B cell (primary cell): ENCODE measurements around the gene ZNF554. TPM values are rescaled to one million over a fixed set of nuclear protein-coding genes. Genes with fewer than 3 reads are reported as not detected.

Experiments used
- ATAC-seq: fragments of 200-7000 bp; cut with Tn5 transposase; one replicate; pipeline ENCODE4 v1.10.0; 2021; ENCODE audit warnings: low read depth, mild to moderate bottlenecking, moderate number of reproducible peaks, moderate library complexity
- CTCF ChIA-PET: fragments of 350-600 bp; sonication (Branson Sonifier 250); formaldehyde crosslinking; loops from one replicate; lab custom pipeline; 2021; ENCODE audit warnings: antibody characterized with exemption, inconsistent platforms; lab: Charles Lee
- POLR2A ChIA-PET: fragments of 350-600 bp; sonication (Branson Sonifier 250); formaldehyde crosslinking; loops from one replicate; lab custom pipeline; 2021; ENCODE audit warnings: antibody characterized with exemption; lab: Charles Lee
- DNase-seq: peaks from one replicate; pipeline ENCODE4 v3.0.0; 2013
- H2AFZ ChIP-seq: 2 replicates; pipeline ENCODE4 v1.6.1; 2012; ENCODE audit warnings: mild to moderate bottlenecking, low read depth, low read length; ENCODE audit not compliant: insufficient read depth, poor library complexity, severe bottlenecking
- H3K27ac ChIP-seq, 2 donors: 1 replicate in 1 of 2; 2 replicates in 1 of 2; pipeline ENCODE4 v1.5.1; 2012 to 2013; ENCODE audit warnings: low read length in 2 of 2, mild to moderate bottlenecking in 2 of 2, moderate library complexity in 1 of 2
- H3K27me3 ChIP-seq, 4 experiments: fragments of 200-600 bp in 1 of 4; sonication (generic) in 1 of 4; replicated peaks in 1 of 4; 1 replicate in 2 of 4; 2 replicates in 2 of 4; pipeline versions ENCODE4 v1.6.1 to v1.7.0; 2013 to 2016; ENCODE audit warnings: low read length in 3 of 4, mild to moderate bottlenecking in 2 of 4, mixed read lengths in 1 of 4, moderate library complexity in 1 of 4; ENCODE audit not compliant: insufficient read depth in 4 of 4, control insufficient read depth in 3 of 4; ENCODE audit errors: control extremely low read depth in 1 of 4
- H3K36me3 ChIP-seq, 2 experiments: replicated peaks in 1 of 2; 1 replicate in 1 of 2; 2 replicates in 1 of 2; pipeline versions ENCODE4 v1.6.1 to v1.7.1; 2013; ENCODE audit warnings: low read length in 1 of 2; ENCODE audit not compliant: insufficient read depth in 2 of 2, control insufficient read depth in 1 of 2; ENCODE audit errors: control extremely low read depth in 1 of 2, extremely low read depth in 1 of 2
- H3K4me1 ChIP-seq, 2 donors: fragments of 200-600 bp in 1 of 2; sonication (generic) in 1 of 2; 1 replicate in 1 of 2; 2 replicates in 1 of 2; pipeline versions ENCODE4 v1.5.1 to v1.6.1; 2013 to 2017; ENCODE audit warnings: low read length in 2 of 2; ENCODE audit not compliant: control insufficient read depth in 2 of 2, insufficient read depth in 2 of 2
- H3K4me2 ChIP-seq: replicated peaks from 2 replicates; pipeline ENCODE3; 2012; ENCODE audit warnings: mild to moderate bottlenecking, low read depth, low read length; ENCODE audit not compliant: poor library complexity, severe bottlenecking
- H3K4me3 ChIP-seq, 5 experiments: fragments of 200-600 bp in 1 of 5; sonication (generic) in 1 of 5; 1 replicate in 3 of 5; 2 replicates in 2 of 5; pipeline versions ENCODE4 v1.5.1 to v1.7.0; 2011 to 2016; ENCODE audit warnings: low read length in 4 of 5, mild to moderate bottlenecking in 4 of 5, low read depth in 2 of 5, control low read depth in 1 of 5, moderate library complexity in 1 of 5; ENCODE audit not compliant: insufficient read depth in 1 of 5; ENCODE audit errors: control extremely low read depth in 1 of 5, extremely low read depth in 1 of 5
- H3K79me2 ChIP-seq: fragments of 200-600 bp; sonication (generic); one replicate; pipeline ENCODE4 v1.6.0; 2016; ENCODE audit warnings: low read length; ENCODE audit not compliant: control insufficient read depth, insufficient read depth
- H3K9ac ChIP-seq: fragments of 200-600 bp; sonication (generic); 2 replicates; pipeline ENCODE4 v1.6.1; 2017; ENCODE audit warnings: mild to moderate bottlenecking, low read length, moderate library complexity
- H3K9me3 ChIP-seq, 3 donors: one replicate each; pipeline versions ENCODE4 v1.6.1 to v1.7.1; 2013; ENCODE audit warnings: low read length in 2 of 3; ENCODE audit not compliant: control insufficient read depth in 2 of 3, insufficient read depth in 1 of 3; ENCODE audit errors: control extremely low read depth in 1 of 3
- H4K20me1 ChIP-seq: 2 replicates; pipeline ENCODE4 v1.6.0; 2012; ENCODE audit warnings: mild to moderate bottlenecking, low read length; ENCODE audit not compliant: insufficient read depth, control insufficient read depth, poor library complexity, severe bottlenecking
- H3K27ac Mint-ChIP-seq: one replicate; pipeline ENCODE4 v1.8.0; 2021; ENCODE audit warnings: mixed read lengths
- H3K27me3 Mint-ChIP-seq: one replicate; pipeline ENCODE4 v1.8.0; 2021; ENCODE audit warnings: mixed read lengths
- H3K4me1 Mint-ChIP-seq: one replicate; pipeline ENCODE4 v1.8.0; 2021; ENCODE audit warnings: mixed read lengths
- H3K4me3 Mint-ChIP-seq: one replicate; pipeline ENCODE4 v1.8.0; 2021; ENCODE audit warnings: mixed read lengths
- H3K9me3 Mint-ChIP-seq: one replicate; pipeline ENCODE4 v1.8.0; 2022; ENCODE audit warnings: mixed read lengths; ENCODE audit not compliant: insufficient read depth
- EZH2 ChIP-seq: IDR thresholded peaks from 2 replicates; pipeline ENCODE4 v1.6.1; 2012; ENCODE audit warnings: borderline replicate concordance, low read depth, mild to moderate bottlenecking, moderate library complexity, low read length; ENCODE audit not compliant: insufficient read depth, poor library complexity, severe bottlenecking
- WGBS: methylation state at CpG from one replicate; pipeline ENCODE4 v1.1.5; 2013; ENCODE audit warnings: missing lambda C conversion rate; ENCODE audit not compliant: insufficient coverage; 5-methylcytosine and 5-hydroxymethylcytosine counted together
- intact Hi-C: fragments of 100-400 bp; cut with micrococcal nuclease; formaldehyde crosslinking; loops from one replicate; pipeline ENCODE4 v1.10.0; 2022
- polyA plus RNA-seq: library from polyadenylated mRNA; depleted of rRNA; stranded (reverse); fragments of >200 nt; gene quantifications from 2 replicates; pipeline ENCODE4 v1.2.3, GENCODE V29; 2012
- total RNA-seq, 2 donors: library from RNA; stranded (reverse); fragments of 120-200 nt in 1 of 2; gene quantifications; 1 replicate in 1 of 2; 2 replicates in 1 of 2; pipeline versions ENCODE4 v1.2.3 to v1.2.4, GENCODE V29; 2013 to 2022
- TF ChIP-seq, protein P1 (sequence below): fragments of 200-600 bp; IDR thresholded peaks from one replicate; pipeline ENCODE4 v1.8.0; 2022; ENCODE audit warnings: antibody characterized with exemption, mild to moderate bottlenecking

ZNF554 gene
- total and polyA plus RNA-seq, 2 donors (not counting 1 experiment from before 2014, with no cell fraction given), result 2.8 to 5.9 TPM

DNA sequence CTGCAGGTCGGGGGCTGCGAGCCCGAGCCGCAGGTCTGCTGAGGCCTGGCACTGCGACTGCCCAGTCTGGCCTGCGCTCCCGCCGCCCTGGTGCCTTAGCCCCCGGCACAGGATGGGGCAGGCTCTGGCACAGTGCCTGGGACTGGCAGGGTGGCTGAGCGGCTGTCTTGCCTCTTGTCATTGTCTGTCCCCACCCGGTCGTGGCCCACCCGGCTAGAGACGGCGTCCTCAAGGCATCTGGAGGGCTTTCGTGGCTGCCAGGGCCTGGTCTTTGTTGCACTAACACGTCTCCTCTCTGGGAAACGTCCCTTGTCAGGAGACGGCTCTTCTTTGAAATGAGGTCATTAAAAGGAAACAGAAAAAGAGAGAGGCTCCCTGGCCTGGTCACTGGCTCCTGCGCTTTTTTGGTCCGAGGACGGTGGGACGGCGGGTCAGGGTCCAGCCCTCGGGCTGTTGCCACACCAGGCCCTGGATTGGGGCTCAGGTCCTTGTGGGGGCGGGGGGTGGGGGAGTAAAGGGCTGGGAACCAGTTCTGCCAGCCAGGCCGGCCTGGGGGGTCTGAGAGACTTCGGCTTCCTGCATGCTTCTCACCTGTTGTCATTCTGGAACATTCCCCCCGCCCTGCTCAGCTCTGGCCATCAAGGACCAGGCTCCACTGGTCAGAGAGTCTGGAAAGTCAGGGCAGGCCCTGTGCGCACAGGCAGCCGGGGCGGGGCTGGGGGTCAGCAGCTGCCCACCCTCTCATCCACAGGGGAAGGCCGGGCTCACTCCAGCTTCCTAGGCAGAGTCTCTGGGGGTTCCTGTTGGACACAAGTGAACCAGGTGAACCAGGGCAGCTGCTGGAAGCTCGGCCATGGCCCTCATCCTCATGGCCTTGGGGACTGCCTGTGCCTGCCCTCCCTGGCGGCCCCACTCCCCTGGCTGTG lies 6.2 kb upstream of the ZNF554 start:
- Histone ChIP-seq H3K4me2 (no peak overlapping the region), H3K9ac (no peak overlapping the region), H3K4me3 (no peak overlapping the region), H3K27ac (no peak overlapping the region), H3K79me2 (no peaks in the 10 kb centered on the region), H3K36me3 (peaks cover 0 to 13% of the 10 kb centered on the region in 2 experiments), H3K4me1 (peaks cover 0 to 2% of the 10 kb centered on the region in 2 donors), H3K27me3 (no peaks in the 10 kb centered on the region), H4K20me1 (no peaks in the 10 kb centered on the region), H2AFZ (no peak overlapping the region), H3K9me3 (no peaks in the 10 kb centered on the region)
- Mint-ChIP-seq H3K27me3 (no peaks in the 10 kb centered on the region), H3K9me3 (no peaks in the 10 kb centered on the region), H3K4me1 (peaks cover 1% of the 10 kb centered on the region), H3K27ac (no peak overlapping the region), H3K4me3 (no peak overlapping the region)
- ATAC-seq, result no peak
- 96% methylated on average over 30 of the region's 35 CpGs for WGBS
- CTCF ChIA-PET, result no interaction called here
- POLR2A ChIA-PET, result no interaction called here
- no peak for DNase-seq
- TF ChIP-seq, protein P1, sequence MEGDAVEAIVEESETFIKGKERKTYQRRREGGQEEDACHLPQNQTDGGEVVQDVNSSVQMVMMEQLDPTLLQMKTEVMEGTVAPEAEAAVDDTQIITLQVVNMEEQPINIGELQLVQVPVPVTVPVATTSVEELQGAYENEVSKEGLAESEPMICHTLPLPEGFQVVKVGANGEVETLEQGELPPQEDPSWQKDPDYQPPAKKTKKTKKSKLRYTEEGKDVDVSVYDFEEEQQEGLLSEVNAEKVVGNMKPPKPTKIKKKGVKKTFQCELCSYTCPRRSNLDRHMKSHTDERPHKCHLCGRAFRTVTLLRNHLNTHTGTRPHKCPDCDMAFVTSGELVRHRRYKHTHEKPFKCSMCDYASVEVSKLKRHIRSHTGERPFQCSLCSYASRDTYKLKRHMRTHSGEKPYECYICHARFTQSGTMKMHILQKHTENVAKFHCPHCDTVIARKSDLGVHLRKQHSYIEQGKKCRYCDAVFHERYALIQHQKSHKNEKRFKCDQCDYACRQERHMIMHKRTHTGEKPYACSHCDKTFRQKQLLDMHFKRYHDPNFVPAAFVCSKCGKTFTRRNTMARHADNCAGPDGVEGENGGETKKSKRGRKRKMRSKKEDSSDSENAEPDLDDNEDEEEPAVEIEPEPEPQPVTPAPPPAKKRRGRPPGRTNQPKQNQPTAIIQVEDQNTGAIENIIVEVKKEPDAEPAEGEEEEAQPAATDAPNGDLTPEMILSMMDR, result no peak
- TF ChIP-seq EZH2, result no peak
- intact Hi-C loops, result no loop called here

DNA sequence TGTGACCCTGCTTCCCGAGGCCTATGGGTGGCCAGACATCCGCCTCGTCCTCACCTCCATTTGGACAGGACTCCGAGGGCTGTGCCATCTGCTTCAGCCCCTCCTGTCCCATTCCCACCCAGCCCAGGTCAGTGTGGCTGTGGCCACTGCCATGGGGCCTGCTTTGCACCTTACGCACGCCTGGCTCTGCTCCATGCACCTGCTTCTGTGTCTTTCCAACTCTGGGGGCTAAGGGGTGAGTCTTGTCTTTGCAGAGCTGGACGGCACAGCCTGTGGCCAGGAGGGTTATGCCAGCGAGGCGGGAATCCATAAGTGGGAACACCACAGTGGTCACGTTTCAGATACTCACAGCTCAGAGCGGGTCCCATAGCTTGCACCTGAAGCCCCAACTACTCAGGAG lies 5.2 kb upstream of the ZNF554 start:
- WGBS, result 97% methylated on average over 11 of the region's 11 CpGs
- H3K36me3 ChIP-seq, result peaks cover 0 to 7% of the 10 kb centered on the region in 2 experiments
- Mint-ChIP-seq H3K4me1 (peaks cover 3% of the 10 kb centered on the region), H3K4me3 (no peak overlapping the region), H3K27ac (no peak overlapping the region), H3K9me3 (no peaks in the 10 kb centered on the region), H3K27me3 (no peaks in the 10 kb centered on the region)
- intact Hi-C loops, result no loop called here
- H3K79me2 ChIP-seq, result no peaks in the 10 kb centered on the region
- H3K4me3 ChIP-seq, result no peak overlapping the region
- H3K9me3 ChIP-seq, result no peaks in the 10 kb centered on the region
- ChIA-PET POLR2A (no interaction called here), CTCF (no interaction called here)
- no peak for TF ChIP-seq EZH2
- TF ChIP-seq, protein P1, result no peak
- no peak overlapping the region for H2AFZ ChIP-seq
- H3K4me1 ChIP-seq, result peaks cover 0 to 8% of the 10 kb centered on the region in 2 donors
- no peaks in the 10 kb centered on the region for H3K27me3 ChIP-seq
- ATAC-seq (no peak), DNase-seq (no peak)
- H3K9ac ChIP-seq, result no peak overlapping the region
- no peak overlapping the region for H3K27ac ChIP-seq
- H4K20me1 ChIP-seq, result no peaks in the 10 kb centered on the region
- H3K4me2 ChIP-seq, result no peak overlapping the region
